Adrenal gland (tissue), 12 donors: ENCODE measurements around the gene SLC7A6. TPM values are rescaled to one million over a fixed set of nuclear protein-coding genes. Genes with fewer than 3 reads are reported as not detected.

ENCODE experiments used
- DNase-seq, 7 donors: peaks; one replicate each; pipeline ENCODE4 v3.0.0-alpha.2; 2019 to 2020
- H3K27ac ChIP-seq, 5 donors: fragments of 200-600 bp; sonication (generic) in 4 of 5; 1 replicate in 3 of 5; 2 replicates in 2 of 5; pipeline versions ENCODE4 v1.5.1 to v1.8.0; 2016 to 2020; ENCODE audit warnings: mild to moderate bottlenecking in 1 of 5
- H3K27me3 ChIP-seq: fragments of 200-600 bp; 2 replicates; pipeline ENCODE4 v1.8.0; 2021
- H3K36me3 ChIP-seq, 2 donors: fragments of 200-600 bp; replicated peaks in 1 of 2; 1 replicate in 1 of 2; 2 replicates in 1 of 2; pipeline versions ENCODE4 v1.5.1 to v1.8.0; 2018 to 2022
- H3K4me1 ChIP-seq, 2 donors: fragments of 200-600 bp; replicated peaks in 1 of 2; 1 replicate in 1 of 2; 2 replicates in 1 of 2; pipeline versions ENCODE4 v1.5.1 to v1.8.0; 2018 to 2021
- H3K4me3 ChIP-seq, 4 donors: fragments of 200-600 bp; sonication (generic) in 3 of 4; one replicate each; pipeline ENCODE4 v1.5.1; 2016 to 2018
- H3K9me3 ChIP-seq, 3 donors: fragments of 200-600 bp; sonication (generic) in 1 of 3; replicated peaks in 1 of 3; 1 replicate in 2 of 3; 2 replicates in 1 of 3; pipeline versions ENCODE4 v1.5.1 to v1.8.0; 2016 to 2021
- CTCF ChIP-seq, 6 experiments: fragments of 450-650 bp in 4 of 6; fragments of 200-600 bp in 2 of 6; sonication (generic) in 1 of 6; IDR thresholded peaks; 1 replicate in 5 of 6; 2 replicates in 1 of 6; pipeline versions ENCODE4 v1.5.1 to v1.8.0; 2016 to 2021; ENCODE audit warnings: antibody characterized with exemption in 6 of 6, mild to moderate bottlenecking in 2 of 6, moderate library complexity in 1 of 6
- POLR2A ChIP-seq, 2 donors: fragments of 450-650 bp; IDR thresholded peaks; one replicate each; pipeline ENCODE4 v1.6.1; 2017; ENCODE audit warnings: antibody characterized with exemption in 2 of 2, mild to moderate bottlenecking in 2 of 2, moderate library complexity in 1 of 2
- WGBS, 4 donors: extraction: QIAGEN DNeasy Blood & Tissue Kit in 2 of 4; methylation state at CpG; one replicate each; pipeline versions ENCODE4 v1.1.5 to v1.1.7; 2013 to 2017; 5-methylcytosine and 5-hydroxymethylcytosine counted together
- intact Hi-C, 2 donors: fragments of 100-400 bp; cut with DNase I; formaldehyde crosslinking; loops; one replicate each; pipeline versions ENCODE4 v1.14.1 to v1.15.0; 2022 to 2023
- polyA plus RNA-seq, 3 donors: library from polyadenylated mRNA; stranded (reverse); fragments of 200-250 nt in 2 of 3; fragments of 350-450 nt in 1 of 3; fragmentation: Illumina TruSeq in 1 of 3; extraction: RNeasy Lipid Tissue Mini Kit (QIAGEN cat#74804) in 1 of 3; gene quantifications; one replicate each; pipeline ENCODE4 v1.2.3, GENCODE V29; 2013 to 2014
- total RNA-seq, 9 donors: library from RNA; depleted of rRNA in 4 of 9; stranded (reverse); fragments of >200 nt in 4 of 9; fragments of 120-200 nt in 1 of 9; fragmentation: NEBNext Ultra II Directional in 1 of 9; extraction: Animal tissue kit (Norgen Biotek cat#: 25700) in 1 of 9; gene quantifications; one replicate each; pipeline versions ENCODE4 v1.1.0 to v1.2.4, GENCODE V29; 2013 to 2023
- donor health status: healthy with polysubstance abuse.
- donor health status: Bipolar disorder and iron deficiency.
- donor health status: DM: yes; HTN: yes; CAD: no.
- donor health status: DM: no; HTN: no; CAD: no.
- donor health status: DM: no; HTN: no; CAD: no.
- donor health status: DM: yes; HTN: yes; CAD: no.

Gene SLC7A6
- total and polyA plus RNA-seq, 12 donors = 2.0 to 54.7 (median 22.0) TPM

GRCh38 chr16:68319185-68319908, 55.0 kb downstream of the SLC7A6 start:
- DNase-seq = no peak
- TF ChIP-seq POLR2A (IDR thresholded peaks at IDR 0.05) (no peak), CTCF (IDR thresholded peaks at IDR 0.05) (no peak)
- no peak overlapping the region for H3K27ac ChIP-seq
- intact Hi-C loops = no loop called here
- no peaks in the 10 kb centered on the region for H3K9me3 ChIP-seq
- H3K4me3 ChIP-seq = no peak overlapping the region
- peaks cover 0 to 45% of the 10 kb centered on the region in 2 donors for H3K36me3 ChIP-seq
- peaks cover 2 to 4% of the 10 kb centered on the region in 2 donors for H3K4me1 ChIP-seq
- 82 to 91% (median 88%) methylated on average over 6 of the region's 6 CpGs for WGBS, 4 donors
- H3K27me3 ChIP-seq = no peaks in the 10 kb centered on the region

- peaks cover 0 to 39% of the 10 kb centered on the region in 2 donors for H3K36me3 ChIP-seq
- no peak overlapping the region for H3K4me3 ChIP-seq
- H3K9me3 ChIP-seq = no peaks in the 10 kb centered on the region
- 46 to 53% (median 51%) methylated on average over 3 to 5 of the region's 5 CpGs for WGBS, 4 donors
- DNase-seq = peak in 5 of 7 donors; percentile 31 to 55 (median 38)
- intact Hi-C loops = no loop called here
- peak overlapping the region in 3 of 5 donors; percentile 51 to 73 (median 57) for H3K27ac ChIP-seq
- H3K4me1 ChIP-seq = peaks cover 8 to 13% of the 10 kb centered on the region in 2 donors
- TF ChIP-seq CTCF (IDR thresholded peaks at IDR 0.05) (no peak), POLR2A (IDR thresholded peaks at IDR 0.05) (no peak)
- no peaks in the 10 kb centered on the region for H3K27me3 ChIP-seq
Observed at GRCh38 chr16:68324336-68324735, 60.0 kb downstream of the SLC7A6 start.

DNA sequence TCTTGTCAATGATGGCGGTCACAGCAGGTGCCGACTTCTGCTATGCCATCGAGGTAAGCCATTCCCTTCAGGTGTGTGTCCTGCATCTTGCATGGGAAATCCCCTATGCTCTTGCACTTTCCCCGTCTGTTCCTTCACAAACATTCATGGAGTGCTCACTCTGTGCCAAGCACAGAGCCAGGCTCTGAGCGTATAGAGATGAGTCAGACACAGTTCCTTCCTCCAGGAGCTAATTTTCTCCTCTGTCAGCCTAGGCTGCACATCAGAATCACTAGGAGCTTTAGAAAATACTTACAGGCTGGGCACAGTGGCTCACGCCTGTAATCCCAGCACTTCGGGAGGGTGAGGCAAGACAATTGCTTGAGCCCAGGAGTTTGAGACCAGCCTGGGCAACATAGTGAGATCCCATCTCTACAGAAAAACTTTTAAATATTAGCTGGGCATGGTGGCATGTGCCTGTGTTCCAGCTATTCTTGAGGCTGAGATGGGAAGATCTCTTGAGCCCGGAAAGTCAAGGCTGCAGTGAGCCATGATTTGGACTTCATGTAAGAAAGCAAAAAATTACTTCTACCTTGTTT, 60.5 kb downstream of the SLC7A6 start:
- intact Hi-C loops = loop anchor here in 1 of 2 donors (5.0 kb wide), 2 partner anchors 63 to 83 kb away; partner anchors contain the start of gene SLC7A6
- 55 to 67% (median 61%) methylated on average over 8 of the region's 8 CpGs for WGBS, 4 donors
- H3K4me3 ChIP-seq = no peak overlapping the region
- peaks cover 8 to 13% of the 10 kb centered on the region in 2 donors for H3K4me1 ChIP-seq
- H3K27ac ChIP-seq = peak overlapping the region in 3 of 5 donors; percentile 51 to 73 (median 57)
- H3K9me3 ChIP-seq = no peaks in the 10 kb centered on the region
- TF ChIP-seq CTCF (IDR thresholded peaks at IDR 0.05) = no peak
- no peak for TF ChIP-seq POLR2A (IDR thresholded peaks at IDR 0.05)
- peak in 4 of 7 donors; percentile 27 to 49 (median 42) for DNase-seq
- no peaks in the 10 kb centered on the region for H3K27me3 ChIP-seq
- peaks cover 0 to 42% of the 10 kb centered on the region in 2 donors for H3K36me3 ChIP-seq

GRCh38 chr16:68328151-68328859, 64.0 kb downstream of the SLC7A6 start:
- Histone ChIP-seq H3K4me1 (peaks cover 13 to 33% of the 10 kb centered on the region in 2 donors), H3K27me3 (no peaks in the 10 kb centered on the region), H3K4me3 (no peak overlapping the region), H3K9me3 (no peaks in the 10 kb centered on the region), H3K27ac (no peak overlapping the region), H3K36me3 (peaks cover 0 to 41% of the 10 kb centered on the region in 2 donors)
- intact Hi-C loops = loop anchor here (2.0 to 5.0 kb wide), 3 partner anchors 66 to 86 kb away; partner anchors contain the start of gene SLC7A6 (in 1 of the 2)
- 39 to 41% (median 40%) methylated on average over 13 of the region's 13 CpGs for WGBS, 4 donors
- peak; percentile 78 to 93 (median 87) for DNase-seq
- TF ChIP-seq CTCF (IDR thresholded peaks at IDR 0.05) (peak; percentile 90 to 98 (median 96)), POLR2A (IDR thresholded peaks at IDR 0.05) (no peak)
